Raji (cell line): ENCODE data around the gene JPH4.

ENCODE experiments used
- POLR2A ChIP-seq: IDR thresholded peaks from 2 replicates; pipeline ENCODE4 v1.6.1; 2011; ENCODE audit warnings: low read depth, low read length, control low read depth; ENCODE audit not compliant: insufficient read depth

Gene JPH4

GRCh38 chr14:23533652-23534435, 44.7 kb downstream of the JPH4 start:
- TF ChIP-seq POLR2A, result no peak

- no peak for TF ChIP-seq POLR2A
Observed at GRCh38 chr14:23532658-23533057, 45.9 kb downstream of the JPH4 start.

GRCh38 chr14:23531391-23531790, 47.2 kb downstream of the JPH4 start:
- TF ChIP-seq POLR2A, result no peak

- no peak for TF ChIP-seq POLR2A
Observed at GRCh38 chr14:23530375-23531055, 48.1 kb downstream of the JPH4 start.

- TF ChIP-seq POLR2A, result no peak
Observed at GRCh38 chr14:23529016-23529415, 49.6 kb downstream of the JPH4 start.

- TF ChIP-seq POLR2A, result no peak
Observed at GRCh38 chr14:23528555-23528954, 50.0 kb downstream of the JPH4 start.

GRCh38 chr14:23525611-23526010, 53.0 kb downstream of the JPH4 start:
- no peak for TF ChIP-seq POLR2A

- no peak for TF ChIP-seq POLR2A
Observed at GRCh38 chr14:23524954-23525353, 53.6 kb downstream of the JPH4 start.

- no peak for TF ChIP-seq POLR2A
Observed at GRCh38 chr14:23523229-23524016, 55.2 kb downstream of the JPH4 start.

GRCh38 chr14:23522643-23523198, 55.9 kb downstream of the JPH4 start:
- TF ChIP-seq POLR2A, result no peak

- TF ChIP-seq POLR2A, result no peak
Observed at GRCh38 chr14:23521785-23522640, 56.6 kb downstream of the JPH4 start.

- no peak for TF ChIP-seq POLR2A
Observed at GRCh38 chr14:23520899-23521533, 57.6 kb downstream of the JPH4 start.

GRCh38 chr14:23518709-23519108, 59.9 kb downstream of the JPH4 start:
- no peak for TF ChIP-seq POLR2A
